ENCODE data around the gene SNCAIP. TPM values are rescaled to one million over a fixed set of nuclear protein-coding genes. Genes with fewer than 3 reads are reported as not detected.

The SNCAIP gene
- 10 to 100 TPM; 17.0 to 36.8 (median 22.7) TPM for polyA plus RNA-seq (ENCODE audit: insufficient read length in 4 of 4)

DNA sequence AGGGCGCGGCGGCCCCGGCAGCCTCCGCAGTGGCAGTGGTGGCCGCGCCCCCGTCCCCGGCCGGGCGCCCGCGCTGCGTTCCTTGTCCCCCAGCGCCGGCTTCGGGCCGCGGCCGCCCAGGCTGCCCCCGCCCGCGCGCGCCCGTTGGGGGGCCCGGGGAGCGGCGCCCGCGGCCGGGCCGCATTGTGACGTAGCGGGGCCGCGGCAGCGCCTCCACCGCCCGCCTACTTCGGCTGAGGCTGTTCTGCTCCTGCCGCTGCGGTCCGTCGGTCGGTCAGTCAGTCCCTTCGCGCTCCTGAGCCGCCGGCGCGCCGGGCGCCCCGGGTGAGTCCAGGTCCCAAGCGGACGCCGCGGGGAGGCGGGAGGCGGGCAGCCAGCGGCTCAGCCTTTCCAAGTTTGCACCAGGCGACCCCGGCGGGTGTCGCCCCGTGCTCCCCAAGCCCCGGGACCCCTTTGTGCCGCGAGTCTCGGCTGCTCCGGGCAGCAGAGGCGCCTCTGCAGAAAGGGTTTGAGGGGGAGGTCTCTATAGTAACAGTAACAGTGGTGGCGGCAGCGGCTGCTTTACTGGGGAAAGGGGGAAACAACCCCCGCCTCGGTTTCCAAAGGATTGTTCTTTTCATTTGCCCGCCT lies at the start of gene SNCAIP:
SNCAIP (plus strand) TSS at position 277 of the 630 bp plus-strand sequence. CDS start 78,898 bp downstream, outside the sequence.
- DNase-seq (ENCODE audit: low read depth in 4 of 4, low spot score in 3 of 4): no peak

DNA sequence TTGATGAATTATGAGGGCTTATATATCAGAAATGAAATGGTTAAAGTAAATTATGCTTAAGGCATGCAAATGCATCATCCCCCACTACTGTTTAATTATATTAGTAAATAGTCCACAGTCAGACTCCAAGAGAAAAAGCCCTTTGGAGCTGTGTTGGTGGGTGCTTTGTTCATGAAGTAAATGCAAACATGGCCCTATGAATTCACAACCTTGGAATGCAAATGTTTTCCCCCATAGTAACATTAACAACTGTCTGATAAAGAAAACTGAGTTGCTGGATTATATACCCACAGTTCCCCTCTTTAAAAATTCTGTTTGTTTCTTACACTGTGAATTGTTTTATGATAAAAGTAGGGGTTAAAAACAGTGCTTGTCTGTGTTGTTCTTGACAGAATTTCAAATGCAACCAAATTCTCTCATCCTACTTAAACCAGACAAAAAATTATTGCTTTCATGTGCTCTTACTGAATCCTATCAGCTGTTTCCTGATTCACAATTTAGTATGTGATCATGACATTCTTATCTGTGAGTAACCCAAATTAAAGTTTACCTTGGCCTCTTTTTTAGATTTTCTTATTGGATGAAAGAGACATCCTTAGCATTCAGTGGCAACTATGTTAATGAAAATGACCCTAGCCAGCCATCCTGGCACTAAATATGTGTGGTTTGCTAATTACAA lies 48.5 kb upstream of the SNCAIP start:
- no peak for DNase-seq (ENCODE audit: low read depth in 4 of 4, low spot score in 3 of 4)

DNA sequence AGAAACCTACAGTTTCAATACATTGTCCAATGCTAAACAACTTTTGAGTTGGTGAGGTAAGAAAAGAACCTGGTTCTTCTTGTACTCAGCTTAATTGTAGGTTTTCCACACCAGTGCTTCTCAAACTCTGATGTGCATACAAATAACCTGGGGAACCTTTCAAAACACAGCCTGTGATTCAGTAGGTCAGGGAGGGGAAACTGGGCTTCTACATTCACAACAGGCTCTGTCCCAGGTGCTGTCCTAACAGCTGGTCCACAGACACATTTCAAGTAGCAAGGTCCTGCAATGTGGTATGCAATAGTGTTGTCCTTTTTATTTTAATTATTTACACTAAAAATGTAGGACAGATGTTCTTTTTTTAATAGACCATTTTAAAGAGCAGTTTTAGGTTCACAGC lies 47.4 kb upstream of the SNCAIP start:
- peak in 1 of 4 donors; percentile 6 for DNase-seq (ENCODE audit: low read depth in 4 of 4, low spot score in 3 of 4)

DNA sequence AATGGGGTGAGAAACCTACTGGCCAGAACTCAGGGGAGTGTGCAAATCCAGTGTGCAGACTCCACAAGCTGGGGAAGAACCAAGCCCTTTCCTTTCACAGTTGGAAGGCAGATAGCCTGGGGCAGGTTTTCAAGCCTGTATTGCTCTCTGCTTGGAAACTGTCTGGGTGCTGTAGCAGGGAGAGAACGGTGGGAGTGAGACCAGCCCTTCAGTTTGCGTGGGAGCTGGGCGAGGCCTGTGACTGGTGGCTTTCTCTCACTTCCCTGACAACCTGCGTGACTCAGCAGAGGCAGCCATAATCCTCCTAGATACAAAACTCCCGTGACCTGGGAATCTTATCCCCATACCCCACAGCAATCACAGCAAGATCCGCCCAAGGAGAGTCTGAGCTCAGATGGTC lies 44.9 kb upstream of the SNCAIP start:
- DNase-seq (ENCODE audit: low read depth in 4 of 4, low spot score in 3 of 4): no peak

DNA sequence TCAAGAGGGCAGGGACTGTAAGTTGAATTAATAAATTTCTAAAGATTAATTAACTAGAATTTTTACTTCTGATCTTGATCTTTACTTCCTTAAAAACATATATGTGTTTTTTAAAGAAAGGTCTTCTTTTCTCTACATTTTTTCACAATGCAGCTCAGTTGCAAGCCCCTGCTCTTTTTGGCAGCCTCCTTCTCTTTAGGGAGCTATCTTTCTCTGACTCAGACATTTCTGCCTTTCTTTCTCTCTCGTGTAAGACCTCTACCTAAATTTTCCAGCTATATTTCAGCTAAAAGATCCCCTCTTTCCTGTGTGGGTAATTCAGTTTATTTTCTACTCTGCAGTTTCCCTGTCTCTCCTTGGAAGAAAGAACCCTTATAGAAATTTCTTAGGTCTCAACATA lies 38.3 kb upstream of the SNCAIP start:
- DNase-seq (ENCODE audit: low read depth in 4 of 4, low spot score in 3 of 4): no peak

DNA sequence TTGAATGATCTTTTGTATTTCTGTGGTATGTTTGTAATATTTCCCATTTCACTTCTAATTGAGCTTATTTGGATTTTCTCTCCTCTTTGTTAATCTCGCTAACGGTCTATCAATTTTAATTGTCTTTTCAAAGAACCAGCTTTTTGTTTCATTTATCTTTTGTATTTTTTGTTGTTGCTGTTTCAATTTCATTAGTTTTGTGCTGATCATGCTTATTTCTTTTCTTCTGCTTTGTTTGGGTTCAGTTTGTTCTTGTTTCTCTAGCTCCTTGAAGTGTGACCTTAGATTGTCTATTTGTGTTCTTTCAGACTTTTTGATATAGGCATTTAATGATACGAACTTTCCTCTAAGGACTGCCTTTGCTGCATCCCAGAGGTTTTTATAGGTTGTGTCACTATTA lies 28.4 kb upstream of the SNCAIP start:
- no peak for DNase-seq (ENCODE audit: low read depth in 4 of 4, low spot score in 3 of 4)

DNA sequence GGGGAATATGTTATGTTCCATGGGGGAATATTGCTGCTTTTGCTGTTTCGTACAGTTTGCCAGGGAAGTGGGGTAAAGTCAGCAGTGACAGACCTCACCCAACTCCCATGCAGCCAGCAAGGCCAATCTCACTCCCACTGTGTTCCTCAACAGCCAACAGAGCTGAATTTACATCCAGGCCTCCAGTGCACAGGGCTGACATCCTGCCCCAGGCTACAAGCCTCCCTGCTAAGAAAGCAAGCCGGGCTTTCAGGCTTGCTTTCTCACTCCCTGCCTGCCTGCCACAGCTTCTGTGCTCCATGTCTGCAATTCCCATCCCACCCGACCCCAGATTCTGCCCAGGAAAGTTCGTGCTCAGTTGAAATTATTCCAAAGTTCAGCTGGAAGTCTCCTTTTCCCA lies 25.5 kb upstream of the SNCAIP start:
- DNase-seq (ENCODE audit: low read depth in 4 of 4, low spot score in 3 of 4): no peak

DNA sequence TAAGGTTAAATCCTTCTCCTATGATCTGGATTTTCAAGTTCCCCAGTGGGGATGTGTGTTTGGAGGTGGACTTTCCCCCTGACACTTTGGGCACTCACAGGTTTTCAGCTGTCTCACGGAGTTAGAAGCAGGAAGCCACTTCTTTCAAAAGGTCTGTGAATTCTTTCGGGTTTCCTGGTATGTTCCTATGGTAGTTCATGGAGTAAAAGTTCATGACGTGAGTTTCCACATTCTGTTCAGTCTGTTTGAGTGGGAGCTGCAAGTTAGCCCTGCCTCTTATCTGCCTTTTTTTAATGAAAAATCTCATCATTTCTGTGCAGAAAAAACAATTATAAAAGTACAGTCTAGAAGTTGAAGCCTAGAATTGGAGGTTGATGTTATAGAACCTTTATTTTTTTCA lies 24.9 kb upstream of the SNCAIP start:
- DNase-seq (ENCODE audit: low read depth in 4 of 4, low spot score in 3 of 4): no peak

DNA sequence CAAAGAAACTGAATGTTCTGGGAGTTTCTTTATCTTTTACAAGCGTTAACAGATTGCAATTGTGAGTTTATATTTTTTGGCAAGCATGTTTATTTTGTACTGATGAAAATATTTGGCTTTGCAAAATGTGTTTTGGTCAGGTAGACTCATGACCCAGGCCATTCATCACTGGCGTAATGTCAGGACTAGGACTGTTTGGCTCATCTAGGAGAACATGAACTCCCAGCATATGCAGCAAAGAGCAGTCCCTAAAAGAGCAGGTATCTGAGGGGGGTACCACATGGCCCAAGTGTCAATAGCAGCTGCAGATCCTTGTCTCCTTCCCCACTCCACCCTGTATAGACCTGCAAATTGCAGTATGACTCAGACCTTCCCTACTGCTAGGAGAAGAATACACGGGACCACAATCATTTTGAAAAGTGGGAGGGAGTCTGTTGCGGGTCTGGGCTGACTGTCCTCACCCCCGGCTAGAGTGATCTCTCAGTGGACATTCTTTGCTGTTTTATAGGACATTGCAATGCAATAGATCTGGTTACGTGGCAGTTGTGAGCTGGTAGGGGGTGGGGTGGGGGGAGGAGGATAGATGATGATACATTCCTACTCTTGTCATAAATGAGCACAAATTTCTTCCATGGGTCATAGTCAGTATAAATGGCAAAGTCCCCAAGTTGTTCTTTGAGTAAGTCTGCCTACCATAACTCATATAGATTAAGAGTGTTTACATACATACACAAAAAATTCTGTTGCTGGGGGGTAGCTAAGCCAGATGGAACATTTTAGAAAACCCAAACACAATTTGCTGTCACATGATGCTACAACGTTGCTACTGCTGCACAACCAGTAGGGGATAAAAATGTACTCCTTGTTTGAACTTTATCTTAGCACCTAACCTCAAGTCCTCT lies 20.8 kb upstream of the SNCAIP start:
- DNase-seq (ENCODE audit: low read depth in 4 of 4, low spot score in 3 of 4): no peak

DNA sequence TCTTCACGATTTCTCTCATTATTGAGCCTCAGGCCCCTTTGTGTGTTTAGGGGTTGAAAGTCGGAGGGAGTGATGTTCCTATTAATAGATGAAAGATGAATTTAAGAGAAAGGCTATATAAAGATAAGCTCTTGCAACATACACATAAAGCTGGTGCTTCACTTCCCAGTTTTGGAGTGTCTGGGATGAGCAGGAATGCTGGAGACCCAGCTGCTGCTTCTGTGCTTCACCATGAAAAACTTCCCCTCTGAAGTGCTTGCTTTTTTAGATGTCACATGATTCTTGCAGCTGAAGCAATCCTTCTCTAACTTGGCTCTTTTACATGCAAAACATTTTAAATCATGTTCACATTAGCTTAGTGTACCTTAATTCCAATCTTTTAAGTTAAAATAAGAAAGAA lies 19.7 kb upstream of the SNCAIP start:
- no peak for DNase-seq (ENCODE audit: low read depth in 4 of 4, low spot score in 3 of 4)

DNA sequence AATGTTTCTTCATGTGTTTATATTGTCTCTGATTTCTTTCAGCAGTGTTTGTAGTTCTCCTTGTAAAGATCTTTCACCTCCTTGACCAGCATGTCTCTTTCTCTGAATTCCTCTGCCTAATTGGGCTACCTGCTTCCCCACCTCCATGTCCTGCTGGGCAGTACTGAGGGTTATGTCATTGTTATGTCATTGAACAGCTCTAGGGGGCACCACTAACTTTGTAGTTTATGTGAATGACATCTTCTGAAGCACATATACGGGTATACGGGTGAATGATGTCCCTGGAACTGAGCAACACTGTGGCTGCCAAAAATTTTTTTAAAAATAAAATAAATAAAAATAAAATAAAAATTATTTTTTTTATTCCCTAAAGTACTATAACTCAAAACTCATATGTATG lies 16.9 kb upstream of the SNCAIP start:
- no peak for DNase-seq (ENCODE audit: low read depth in 4 of 4, low spot score in 3 of 4)

DNA sequence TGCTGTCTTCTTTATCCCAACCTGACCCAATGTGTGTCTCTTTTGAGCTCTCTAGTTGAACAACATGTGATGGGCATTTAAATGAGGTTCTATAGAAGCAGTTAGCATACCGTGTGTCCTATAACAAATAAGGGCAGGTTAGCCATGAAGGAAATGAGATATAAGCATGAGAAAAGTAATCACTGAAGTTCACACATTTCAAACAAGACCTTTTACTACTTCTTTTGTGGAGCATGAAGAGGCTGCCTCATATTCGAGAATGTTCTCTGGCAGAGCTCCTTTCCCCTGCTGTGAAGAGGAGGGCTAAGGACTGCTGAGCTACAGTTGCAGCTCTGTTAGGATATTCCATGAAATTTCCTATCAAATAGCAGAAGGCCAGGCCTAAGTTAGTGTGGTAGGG lies 15.2 kb upstream of the SNCAIP start:
- DNase-seq (ENCODE audit: low read depth in 4 of 4, low spot score in 3 of 4): no peak

DNA sequence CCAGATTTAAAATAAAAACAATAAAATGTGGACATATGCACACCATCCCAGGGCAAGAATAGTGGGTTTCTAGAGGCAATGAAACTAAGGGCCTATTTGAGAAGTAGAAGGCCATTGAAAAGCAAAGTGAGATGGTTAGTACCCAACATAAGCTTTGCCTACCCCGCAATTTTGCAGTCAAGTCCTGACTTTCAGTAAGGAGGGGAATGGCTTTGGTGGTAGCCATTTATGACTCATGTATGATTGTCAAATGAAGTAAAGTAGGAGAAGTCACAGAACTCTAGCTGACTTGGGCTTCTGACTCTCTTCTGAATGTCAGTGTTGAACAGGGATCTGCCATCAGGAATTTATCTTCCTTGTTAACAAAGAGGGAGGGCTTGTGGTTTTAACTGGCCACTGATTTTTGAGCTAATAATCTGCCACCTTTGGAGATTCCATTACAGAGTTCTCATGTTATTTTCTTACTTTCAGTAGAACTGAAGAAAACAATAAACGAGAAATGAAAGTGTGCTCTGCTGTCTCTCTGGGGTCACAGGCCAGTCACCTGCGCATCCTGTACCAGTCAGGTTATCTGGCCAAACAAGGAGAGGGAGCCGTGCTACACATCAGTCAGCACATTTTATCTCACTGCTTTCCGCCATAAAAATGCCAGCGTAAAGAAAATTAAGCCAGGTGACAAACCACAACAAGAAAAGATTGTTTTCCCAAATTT lies 14.3 kb upstream of the SNCAIP start:
- DNase-seq (ENCODE audit: low read depth in 4 of 4, low spot score in 3 of 4): no peak

DNA sequence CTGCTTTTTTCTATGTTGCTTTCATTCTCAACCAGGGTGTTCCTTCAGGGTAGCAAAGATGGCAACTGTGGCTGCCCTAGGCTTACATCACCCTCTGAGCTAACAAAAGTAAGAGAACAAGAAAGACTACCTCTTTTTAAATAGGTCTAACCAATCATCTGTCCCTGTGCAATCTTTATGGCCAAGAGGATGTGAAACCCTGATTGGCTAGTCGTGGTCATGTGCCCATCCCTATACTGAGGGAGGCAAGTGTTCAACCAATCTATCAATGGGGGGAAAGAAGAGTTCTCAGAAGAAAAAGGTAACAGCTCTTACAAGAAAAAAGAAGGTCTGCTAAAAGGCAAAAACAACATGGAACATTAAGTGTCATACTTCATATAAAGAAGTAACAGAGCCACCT lies 11.7 kb upstream of the SNCAIP start:
- DNase-seq (ENCODE audit: low read depth in 4 of 4, low spot score in 3 of 4): no peak

DNA sequence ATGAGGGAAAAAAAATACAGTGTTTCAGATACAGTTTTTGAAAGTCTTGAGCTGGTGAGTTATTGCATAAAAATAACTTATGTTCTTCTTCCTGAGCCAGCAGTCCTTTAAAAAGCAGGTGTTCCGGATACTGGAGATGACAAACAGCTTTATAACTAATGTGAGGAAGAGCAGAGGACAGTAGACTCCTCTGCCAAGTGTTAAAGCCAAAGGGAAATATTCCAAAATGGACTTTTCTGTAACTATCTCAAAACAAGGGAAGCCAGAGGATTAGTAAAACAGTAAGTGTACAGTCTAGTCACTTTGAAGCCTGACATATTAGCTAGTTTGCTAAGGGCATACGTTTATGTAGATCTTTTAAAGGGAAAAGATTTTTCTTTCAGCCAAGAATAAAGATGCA lies 11.0 kb upstream of the SNCAIP start:
- DNase-seq (ENCODE audit: low read depth in 4 of 4, low spot score in 3 of 4): no peak

DNA sequence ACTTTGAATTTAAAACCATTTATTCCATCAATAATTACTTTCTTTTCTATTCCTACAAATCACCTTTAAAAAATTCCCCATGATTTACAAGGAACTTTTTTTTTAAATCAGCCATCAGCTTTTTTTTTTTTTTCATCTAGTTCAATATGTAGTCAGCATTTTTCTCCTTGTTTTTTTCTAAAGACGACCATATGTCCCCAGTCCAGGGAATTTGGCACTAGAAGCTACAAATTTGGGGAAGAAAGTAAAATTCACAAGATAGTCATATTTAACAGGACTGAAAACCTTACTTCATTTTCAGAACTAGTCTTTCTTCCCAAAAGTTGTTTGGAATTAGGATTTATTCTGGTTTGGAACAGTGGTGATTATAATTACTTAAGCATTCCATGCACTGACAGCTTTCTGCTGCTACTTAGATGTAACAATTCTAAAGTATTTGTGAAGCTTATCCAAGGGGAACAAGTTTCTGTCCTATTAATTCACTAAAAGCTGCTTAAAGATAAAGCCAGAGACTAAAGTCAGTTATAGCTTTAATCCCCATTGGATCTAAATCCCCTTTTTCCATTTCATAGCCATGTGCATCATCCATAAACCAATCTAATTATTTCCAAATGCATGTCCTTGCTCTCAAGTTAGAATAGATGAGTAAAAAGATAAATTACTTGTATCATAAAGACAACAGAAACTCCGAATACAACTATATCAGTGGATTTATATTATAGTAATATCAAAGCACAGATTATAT lies 7.4 kb upstream of the SNCAIP start:
- no peak for DNase-seq (ENCODE audit: low read depth in 4 of 4, low spot score in 3 of 4)

DNA sequence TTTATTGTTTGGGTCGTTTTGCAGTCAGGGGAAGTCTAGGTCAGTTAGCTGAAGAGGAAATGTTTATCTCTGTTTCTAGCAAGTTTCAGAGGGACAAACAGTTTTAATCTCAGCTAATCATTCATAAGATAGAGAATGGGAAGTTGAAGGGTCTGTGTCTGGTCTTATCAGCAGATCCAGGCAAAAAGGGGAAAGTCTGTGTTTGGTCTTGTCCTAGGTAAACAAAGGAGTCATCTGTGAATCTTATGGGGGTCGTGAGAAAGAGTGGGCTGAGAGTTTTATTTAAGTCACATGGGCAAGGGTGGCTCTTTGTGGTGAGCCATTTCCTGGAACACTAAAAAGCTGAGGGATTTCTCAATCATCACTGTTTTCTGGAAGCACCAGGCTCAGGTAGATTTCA lies 5.6 kb upstream of the SNCAIP start:
- DNase-seq (ENCODE audit: low read depth in 4 of 4, low spot score in 3 of 4): no peak

DNA sequence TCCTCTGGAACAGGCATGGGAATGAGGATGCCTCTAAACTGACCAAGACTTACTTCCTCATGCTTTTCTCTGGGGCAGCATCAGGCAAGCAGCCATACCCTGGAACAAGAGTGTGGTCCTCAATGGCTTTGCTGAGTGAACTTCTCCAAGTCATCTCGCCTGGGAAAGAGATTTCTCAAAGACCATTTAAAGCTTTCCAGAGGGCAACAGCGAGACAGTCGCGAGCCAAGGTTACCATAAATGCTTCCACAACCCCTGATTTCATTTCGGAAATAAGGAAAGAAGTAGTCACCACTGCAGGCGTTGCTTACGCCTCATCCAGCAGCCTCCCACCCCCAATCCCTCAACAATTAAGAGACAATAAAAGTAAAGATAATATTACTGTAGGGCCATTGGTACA lies 1.1 kb upstream of the SNCAIP start:
- no peak for DNase-seq (ENCODE audit: low read depth in 4 of 4, low spot score in 3 of 4)

DNA sequence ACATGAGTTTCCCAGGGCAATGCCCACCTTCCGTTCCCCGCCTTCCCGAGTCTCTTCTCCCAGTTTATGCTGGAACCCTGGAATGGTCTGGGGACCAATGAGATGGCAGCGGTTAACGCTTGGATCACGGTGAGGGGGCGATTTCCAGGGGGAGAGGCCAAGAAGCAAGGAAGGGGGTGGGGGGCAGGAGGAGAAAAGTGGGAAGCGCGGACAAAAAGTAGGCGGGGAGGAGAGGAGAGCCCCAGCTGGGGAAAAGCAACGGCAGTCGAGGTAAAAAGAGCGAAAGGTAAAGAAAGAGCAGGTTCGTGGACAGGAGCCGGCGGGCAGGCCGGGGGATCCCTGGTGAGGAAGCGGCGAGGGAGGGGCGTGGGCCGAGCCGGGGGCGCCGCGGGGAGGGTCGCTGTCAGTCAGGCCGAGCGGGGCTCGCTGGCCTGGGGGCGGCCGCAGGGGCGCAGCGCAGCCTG lies 508 bp upstream of the SNCAIP start:
- DNase-seq (ENCODE audit: low read depth in 4 of 4, low spot score in 3 of 4): no peak
